ENCODE results near the gene APOBEC2. TPM values are rescaled to one million over a fixed set of nuclear protein-coding genes. Genes with fewer than 3 reads are reported as not detected.

APOBEC2 gene
- total and polyA plus RNA-seq, 9 of the 15 experiments (the other 6 are each of a cell fraction or from before 2014, with no cell fraction given): 0.25 to 1.6 TPM; not detected in 7

- TF ChIP-seq NBN (IDR thresholded peaks at IDR 0.05; ENCODE audit: low read depth): peak; percentile 64; the same call in 1 of the 2 replicates
- TF ChIP-seq ATF6 (CRISPR knock-in tag; IDR thresholded peaks at IDR 0.05): no peak
- no peak for TF ChIP-seq ZNF655 (CRISPR knock-in tag; IDR thresholded peaks at IDR 0.05)
- TF ChIP-seq HNRNPK (IDR thresholded peaks at IDR 0.05; ENCODE audit: low read depth, low read length, poor library complexity, severe bottlenecking): no peak
- TF ChIP-seq ZNF165 (CRISPR knock-in tag; IDR thresholded peaks at IDR 0.05; ENCODE audit: borderline replicate concordance): 0 out of 2 replicates have a peak, but pooled peaks have one; percentile 7
- TF ChIP-seq NFYB (IDR thresholded peaks at IDR 0.05; ENCODE audit: extremely low read depth, insufficient read length): peak; percentile 57
- no peak for TF ChIP-seq PRPF4 (IDR thresholded peaks at IDR 0.05; ENCODE audit: insufficient read depth, low read depth, low read length, poor library complexity, severe bottlenecking)
- TF ChIP-seq, protein P1, sequence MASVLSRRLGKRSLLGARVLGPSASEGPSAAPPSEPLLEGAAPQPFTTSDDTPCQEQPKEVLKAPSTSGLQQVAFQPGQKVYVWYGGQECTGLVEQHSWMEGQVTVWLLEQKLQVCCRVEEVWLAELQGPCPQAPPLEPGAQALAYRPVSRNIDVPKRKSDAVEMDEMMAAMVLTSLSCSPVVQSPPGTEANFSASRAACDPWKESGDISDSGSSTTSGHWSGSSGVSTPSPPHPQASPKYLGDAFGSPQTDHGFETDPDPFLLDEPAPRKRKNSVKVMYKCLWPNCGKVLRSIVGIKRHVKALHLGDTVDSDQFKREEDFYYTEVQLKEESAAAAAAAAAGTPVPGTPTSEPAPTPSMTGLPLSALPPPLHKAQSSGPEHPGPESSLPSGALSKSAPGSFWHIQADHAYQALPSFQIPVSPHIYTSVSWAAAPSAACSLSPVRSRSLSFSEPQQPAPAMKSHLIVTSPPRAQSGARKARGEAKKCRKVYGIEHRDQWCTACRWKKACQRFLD (CRISPR knock-in tag; IDR thresholded peaks at IDR 0.05): no peak
- TF ChIP-seq NFRKB (IDR thresholded peaks at IDR 0.05; ENCODE audit: low read depth): peak; percentile 83
- TF ChIP-seq ETS1 (conservative IDR thresholded peaks at IDR 0.05; ENCODE audit: control insufficient read depth, low read depth, low read length): peak; percentile 38; the same call in 1 of the 2 replicates
- peak; percentile 53; the same call in 1 of the 2 replicates for TF ChIP-seq CREM (IDR thresholded peaks at IDR 0.05; ENCODE audit: low read depth)
- no peak for TF ChIP-seq USF1 (CRISPR knock-in tag; IDR thresholded peaks at IDR 0.05)
- peak; percentile 49; the same call in 1 of the 2 replicates for TF ChIP-seq ARID1B (IDR thresholded peaks at IDR 0.05)
- TF ChIP-seq IRF9 (tag; IDR thresholded peaks at IDR 0.05): no peak
- peak; percentile 19; the same call in 1 of the 2 replicates for TF ChIP-seq EP300 (IDR thresholded peaks at IDR 0.05; ENCODE audit: low read length)
- TF ChIP-seq PRMT5 (CRISPR knock-in tag; IDR thresholded peaks at IDR 0.05): no peak
- TF ChIP-seq ZNF212 (CRISPR knock-in tag; IDR thresholded peaks at IDR 0.05): no peak
- TF ChIP-seq CSDE1 (IDR thresholded peaks at IDR 0.05): no peak; a peak in 1 of 4 replicates
- peak; percentile 38; the same call in 1 of the 2 replicates for TF ChIP-seq ATF7 (IDR thresholded peaks at IDR 0.05)
These were observed 19.2 kb downstream of the APOBEC2 start, which contains the start of gene OARD1 (continued) for GRCh38 chr6:41071923-41072835.

All from K562 (cell line).